Fibroblast of the aortic adventitia (primary cell): ENCODE measurements around the gene XRCC5. TPM values are rescaled to one million over a fixed set of nuclear protein-coding genes. Genes with fewer than 3 reads are reported as not detected.

Experiments
- DNase-seq: peaks from one replicate; pipeline ENCODE4 v3.0.0-alpha.2; 2010; ENCODE audit warnings: low read depth
- H3K4me3 ChIP-seq: 2 replicates; pipeline ENCODE4 v1.5.1; 2011; ENCODE audit warnings: low read depth, mild to moderate bottlenecking, control low read depth, low read length, moderate library complexity
- CTCF ChIP-seq: IDR thresholded peaks from 2 replicates; pipeline ENCODE4 v1.5.1; 2011; ENCODE audit warnings: mild to moderate bottlenecking, low read length, control low read depth, inconsistent platforms; ENCODE audit not compliant: insufficient read depth
- total RNA-seq: library from RNA; depleted of rRNA; stranded (reverse); fragments of >200 nt; gene quantifications from 2 replicates; pipeline ENCODE4 v1.2.3, GENCODE V29; 2012; ENCODE audit warnings: low replicate concordance

XRCC5 gene
- total RNA-seq, 1 donor, result 271 TPM

GRCh38 chr2:216165711-216166110 is 56.6 kb downstream of the XRCC5 start:
- no peak for TF ChIP-seq CTCF

DNA sequence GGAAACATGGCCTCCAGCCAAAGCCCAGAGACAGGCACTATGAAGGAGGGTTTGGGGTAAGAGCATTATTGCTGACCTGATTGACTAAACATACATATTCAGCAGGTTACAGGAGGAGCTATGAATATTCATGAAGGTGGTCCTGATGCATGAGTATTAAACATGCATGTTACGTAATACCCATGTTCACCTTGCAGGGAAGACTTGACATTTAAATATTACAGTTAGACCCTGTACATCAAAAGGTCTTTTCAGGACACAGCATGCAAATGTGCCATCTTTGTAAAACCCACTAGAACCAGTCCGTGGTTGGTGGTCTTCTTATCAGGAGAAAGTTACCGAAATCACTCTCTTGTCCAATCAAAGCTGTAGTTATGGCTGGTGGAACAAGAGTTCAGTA is 59.9 kb downstream of the XRCC5 start:
- no peak for TF ChIP-seq CTCF
- H3K4me3 ChIP-seq, result no peak overlapping the region
- no peak for DNase-seq

More at GRCh38 chr2:216165711-216166110, 56.6 kb downstream of the XRCC5 start:
- H3K4me3 ChIP-seq, result no peak overlapping the region
- DNase-seq, result no peak

DNA sequence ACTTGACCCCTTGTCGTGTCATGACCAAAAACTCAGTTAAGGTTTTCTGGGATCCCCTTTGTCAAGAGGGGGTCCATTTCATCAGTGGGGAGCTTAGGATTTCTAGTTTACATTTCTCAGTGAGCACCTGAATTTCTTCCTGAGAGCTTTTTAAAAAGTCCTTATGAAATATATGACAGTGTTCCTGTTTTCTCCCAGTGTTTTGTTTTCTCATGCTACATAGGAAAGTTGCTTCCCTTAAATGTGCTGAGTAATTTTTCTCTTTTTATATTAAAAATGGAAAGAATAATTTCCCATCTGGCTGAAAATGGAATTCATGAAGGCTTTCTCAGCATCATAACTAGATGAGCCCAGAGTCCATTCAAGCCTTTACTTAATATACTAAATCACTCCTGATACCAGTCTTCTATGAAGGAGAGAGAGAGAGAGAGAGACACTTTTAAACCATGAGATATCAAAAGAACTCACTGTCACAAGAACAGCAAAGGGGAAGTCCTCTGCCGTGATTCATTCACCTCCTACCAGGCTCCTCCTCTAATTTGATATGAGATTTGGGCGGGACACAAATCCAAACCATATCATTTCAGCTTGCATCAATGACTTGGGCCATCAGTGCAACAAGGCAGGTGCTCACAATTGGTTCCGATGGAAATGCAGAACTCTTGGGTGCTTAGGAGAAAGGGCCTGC is 61.1 kb downstream of the XRCC5 start:
- H3K4me3 ChIP-seq, result no peak overlapping the region
- no peak for DNase-seq
- no peak for TF ChIP-seq CTCF

DNA sequence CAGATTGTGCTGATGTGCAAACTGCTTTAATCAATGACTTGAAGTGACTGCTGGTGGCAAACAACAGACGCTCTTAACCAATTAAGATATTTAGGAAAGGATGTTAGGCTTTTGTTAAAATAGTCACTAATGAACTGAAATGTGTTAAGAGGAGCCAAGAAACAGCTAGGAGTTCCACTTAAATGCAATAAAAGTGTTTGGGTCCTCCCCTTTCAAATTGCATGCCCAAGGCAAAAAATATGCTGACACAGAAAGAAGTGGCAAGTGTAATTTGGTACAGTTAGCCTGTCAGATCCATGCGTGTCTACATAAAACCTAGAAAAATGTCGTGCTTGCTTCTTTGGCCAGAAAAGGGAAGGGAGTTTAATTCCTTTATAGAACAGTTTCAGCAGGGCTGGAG is 61.9 kb downstream of the XRCC5 start:
- no peak overlapping the region for H3K4me3 ChIP-seq
- no peak for TF ChIP-seq CTCF
- no peak for DNase-seq

DNA sequence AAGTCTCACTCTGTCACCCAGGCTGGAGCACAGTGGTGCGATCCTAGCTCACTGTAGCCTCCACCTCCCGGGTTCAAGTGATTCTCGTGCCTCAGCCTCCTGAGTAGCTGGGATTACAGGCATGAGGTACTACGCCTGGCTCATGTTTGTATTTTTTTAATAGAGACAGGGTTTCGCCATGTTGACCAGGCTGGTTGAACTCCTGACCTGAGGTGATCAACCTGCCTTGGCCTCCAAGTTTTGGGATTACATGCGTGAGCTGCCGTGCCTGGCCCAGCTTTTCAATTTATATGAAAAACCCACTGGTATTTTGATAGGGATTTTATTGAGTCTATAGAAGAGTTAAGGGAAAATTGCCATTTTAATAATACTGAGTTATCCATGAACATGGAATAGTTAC is 63.3 kb downstream of the XRCC5 start:
- no peak overlapping the region for H3K4me3 ChIP-seq
- TF ChIP-seq CTCF, result no peak
- no peak for DNase-seq

GRCh38 chr2:216179015-216179414 is 69.9 kb downstream of the XRCC5 start:
- no peak overlapping the region for H3K4me3 ChIP-seq
- no peak for TF ChIP-seq CTCF
- no peak for DNase-seq

DNA sequence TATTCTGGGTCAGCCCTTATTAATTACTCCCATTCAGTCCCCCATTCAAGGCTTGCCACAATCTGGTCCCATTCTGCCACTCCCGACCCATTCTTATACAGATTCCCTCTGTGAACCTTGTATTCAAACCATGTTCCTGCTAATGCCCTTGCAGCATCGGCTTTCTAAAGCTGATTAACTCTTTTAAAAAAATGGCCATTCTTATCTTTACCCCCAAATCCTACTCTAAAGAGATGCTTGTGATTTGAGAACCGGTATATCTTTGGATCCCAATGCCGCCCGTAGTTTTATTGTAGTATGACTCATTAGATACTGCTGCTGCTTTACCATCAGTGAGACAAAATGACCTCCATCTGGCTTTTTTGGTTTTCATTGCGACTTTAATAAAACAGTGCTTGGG is 72.2 kb downstream of the XRCC5 start:
- DNase-seq, result no peak
- no peak overlapping the region for H3K4me3 ChIP-seq
- TF ChIP-seq CTCF, result no peak
